Measurements from ENCODE around the gene NOD2. TPM values are rescaled to one million over a fixed set of nuclear protein-coding genes. Genes with fewer than 3 reads are reported as not detected.

NOD2 gene
- total RNA-seq, 4 donors from 2014 or later, result 0.41 to 2.6 (median 2.2) TPM; not detected in 1

DNA sequence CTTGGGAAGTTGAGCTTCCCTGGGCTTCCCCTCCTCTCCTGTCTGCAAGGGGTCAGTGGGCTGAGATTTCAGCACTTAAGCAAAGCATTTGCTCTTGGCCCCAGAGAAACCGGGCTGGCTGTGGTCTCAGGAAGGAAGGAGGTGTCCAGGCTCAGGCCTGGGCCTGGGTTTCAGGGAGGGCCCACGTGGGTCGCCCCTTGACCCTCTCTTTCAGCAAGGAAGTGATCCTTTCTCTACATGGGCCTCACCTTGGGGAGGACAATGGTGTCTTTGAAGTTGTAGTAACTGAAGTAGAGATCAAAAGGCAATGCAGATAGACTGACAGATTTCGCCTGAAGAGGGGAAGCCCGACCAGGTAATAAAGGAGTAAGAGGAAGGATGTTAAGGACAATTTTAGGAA lies 2.7 kb downstream of the NOD2 start:
- H3K27me3 ChIP-seq, result no peaks in the 10 kb centered on the region
- in situ Hi-C loops (cut with MboI; ENCODE audit: low pct_ligation_motif_present in 1 of 4, low pct_unique_long_range_greater_than_20kb in 1 of 4, low sequenced_read_pairs in 3 of 4), result no loop called here
- DNase-seq, result no peak
- H3K4me1 ChIP-seq, result peaks cover 11 to 29% (median 21%) of the 10 kb centered on the region in 4 donors
- H3K27ac ChIP-seq, result peak overlapping the region; percentile 40 to 64 (median 55)
- H3K4me3 ChIP-seq, result no peak overlapping the region
- H3K9me3 ChIP-seq, result no peaks in the 10 kb centered on the region
- H3K36me3 ChIP-seq, result no peaks in the 10 kb centered on the region
- intact Hi-C loops (cut with DNase I; ENCODE audit: low total_unique reads), result no loop called here
- TF ChIP-seq EP300 (IDR thresholded peaks at IDR 0.05; ENCODE audit: low read depth), result no peak
- no peak for TF ChIP-seq CTCF (IDR thresholded peaks at IDR 0.05)
- no peak for TF ChIP-seq POLR2A (IDR thresholded peaks at IDR 0.05)
- no peak for TF ChIP-seq POLR2AphosphoS5 (IDR thresholded peaks at IDR 0.05)
- 39 to 43% methylated on average over 3 to 5 of the region's 5 CpGs for WGBS, 2 donors (ENCODE audit: low coverage in 1 of 2)

DNA sequence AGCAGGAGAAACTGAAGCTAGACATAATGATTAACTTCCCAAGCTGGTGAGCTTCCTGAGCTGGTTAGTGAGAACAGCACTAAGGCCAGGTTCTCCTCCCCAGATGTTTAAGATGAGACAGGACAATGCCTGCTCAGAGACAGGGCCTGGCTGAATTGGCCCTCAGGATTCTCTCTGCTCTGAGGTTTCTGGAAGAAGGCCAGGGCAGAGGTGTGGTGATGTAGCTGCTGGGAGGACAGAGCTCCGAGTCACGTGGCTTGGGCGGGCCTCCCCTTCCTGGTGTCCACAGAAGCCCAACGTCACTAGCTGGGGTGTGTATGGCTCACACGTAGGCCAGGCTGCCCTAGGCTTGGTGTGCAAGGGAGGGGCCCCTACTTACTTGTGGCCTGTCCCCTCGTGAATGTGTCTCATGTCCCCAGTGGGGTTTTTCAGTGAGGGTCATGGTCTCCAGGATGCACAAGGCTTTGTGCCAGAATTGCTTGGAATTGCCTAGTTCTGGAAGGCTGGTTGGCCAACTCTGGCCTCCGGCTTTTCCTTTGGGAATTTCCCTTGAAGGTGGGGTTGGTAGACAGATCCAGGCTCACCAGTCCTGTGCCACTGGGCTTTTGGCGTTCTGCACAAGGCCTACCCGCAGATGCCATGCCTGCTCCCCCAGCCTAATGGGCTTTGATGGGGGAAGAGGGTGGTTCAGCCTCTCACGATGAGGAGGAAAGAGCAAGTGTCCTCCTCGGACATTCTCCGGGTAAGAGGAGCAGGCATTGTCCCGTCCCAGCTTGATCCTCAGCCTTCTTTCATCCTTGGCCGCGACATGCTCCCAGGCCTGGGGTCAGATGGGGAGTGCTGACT lies 3.4 kb downstream of the NOD2 start:
- 19 to 71% methylated on average over 5 to 15 of the region's 15 CpGs for WGBS, 2 donors (ENCODE audit: low coverage in 1 of 2)
- in situ Hi-C loops (cut with MboI; ENCODE audit: low pct_ligation_motif_present in 1 of 4, low pct_unique_long_range_greater_than_20kb in 1 of 4, low sequenced_read_pairs in 3 of 4) (no loop called here), intact Hi-C loops (cut with DNase I; ENCODE audit: low total_unique reads) (no loop called here)
- H3K27me3 ChIP-seq, result no peaks in the 10 kb centered on the region
- TF ChIP-seq EP300 (IDR thresholded peaks at IDR 0.05; ENCODE audit: low read depth) (peak; percentile 11), POLR2AphosphoS5 (IDR thresholded peaks at IDR 0.05) (peak in 2 of 3 donors; percentile 15 to 16), POLR2A (IDR thresholded peaks at IDR 0.05) (no peak), CTCF (IDR thresholded peaks at IDR 0.05) (no peak)
- H3K4me1 ChIP-seq, result peaks cover 11 to 29% (median 21%) of the 10 kb centered on the region in 4 donors
- no peaks in the 10 kb centered on the region for H3K36me3 ChIP-seq
- H3K4me3 ChIP-seq, result no peak overlapping the region
- H3K9me3 ChIP-seq, result no peaks in the 10 kb centered on the region
- DNase-seq, result peak; percentile 91
- peak overlapping the region; percentile 40 to 64 (median 55) for H3K27ac ChIP-seq

- no peak for DNase-seq
- Histone ChIP-seq H3K36me3 (no peaks in the 10 kb centered on the region), H3K27ac (peak overlapping the region; percentile 40 to 64 (median 55)), H3K9me3 (no peaks in the 10 kb centered on the region), H3K4me1 (peaks cover 11 to 29% (median 21%) of the 10 kb centered on the region in 4 donors), H3K27me3 (no peaks in the 10 kb centered on the region), H3K4me3 (peak overlapping the region in 1 of 4 donors; percentile 20)
- intact Hi-C loops (cut with DNase I; ENCODE audit: low total_unique reads) (no loop called here), in situ Hi-C loops (cut with MboI; ENCODE audit: low pct_ligation_motif_present in 1 of 4, low pct_unique_long_range_greater_than_20kb in 1 of 4, low sequenced_read_pairs in 3 of 4) (no loop called here)
- TF ChIP-seq EP300 (IDR thresholded peaks at IDR 0.05; ENCODE audit: low read depth) (no peak), POLR2A (IDR thresholded peaks at IDR 0.05) (no peak), CTCF (IDR thresholded peaks at IDR 0.05) (no peak), POLR2AphosphoS5 (IDR thresholded peaks at IDR 0.05) (no peak)
- WGBS, 2 donors (ENCODE audit: low coverage in 1 of 2), result 60 to 95% methylated on average over 1 to 5 of the region's 5 CpGs
Observed at GRCh38 chr16:50697421-50697715, 4.0 kb downstream of the NOD2 start.

DNA sequence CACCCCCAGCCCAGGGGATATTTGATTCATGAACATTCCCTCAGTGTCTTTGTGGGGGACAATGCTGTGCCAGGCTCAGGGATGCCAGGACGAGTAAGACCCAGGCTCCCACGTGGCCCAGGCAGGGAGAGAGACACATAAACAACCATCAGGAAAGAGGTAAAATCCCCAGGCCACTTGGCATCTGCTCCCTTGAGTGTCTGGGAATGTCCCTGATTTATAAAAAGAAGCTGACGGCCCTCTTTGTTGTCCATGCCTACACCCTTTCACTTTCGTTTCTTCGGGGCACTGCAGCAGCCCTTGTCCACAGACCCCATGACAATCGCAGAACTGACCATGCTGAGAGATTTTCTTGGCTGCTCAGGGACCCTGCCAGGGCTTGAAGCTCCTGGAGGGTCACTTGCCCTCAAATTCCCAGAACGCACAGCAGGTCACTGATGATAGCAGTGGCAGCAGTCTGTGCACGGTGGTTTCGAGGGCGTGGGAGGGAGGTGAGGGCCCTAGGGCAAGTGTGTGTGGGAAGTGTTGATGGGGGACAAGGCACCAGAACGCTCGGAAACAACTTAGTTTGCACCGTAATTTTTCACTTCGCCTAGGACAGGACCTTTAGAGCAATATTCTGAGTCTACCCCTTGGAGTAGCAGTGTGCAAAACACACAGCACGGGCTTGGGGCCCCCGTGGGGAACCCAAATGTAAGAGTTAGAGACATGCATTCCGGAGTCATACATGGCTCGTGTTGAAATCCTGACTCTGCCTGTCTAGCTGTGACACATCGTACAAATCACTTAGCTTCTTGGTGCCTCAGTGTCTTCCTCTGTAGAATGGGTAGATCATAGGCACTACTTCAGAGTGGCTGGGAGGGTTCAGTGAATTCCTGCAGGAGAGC lies 4.7 kb downstream of the NOD2 start:
- in situ Hi-C loops (cut with MboI; ENCODE audit: low pct_ligation_motif_present in 1 of 4, low pct_unique_long_range_greater_than_20kb in 1 of 4, low sequenced_read_pairs in 3 of 4), result no loop called here
- 12 to 49% methylated on average over 3 to 19 of the region's 19 CpGs for WGBS, 2 donors (ENCODE audit: low coverage in 1 of 2)
- H3K27ac ChIP-seq, result peak overlapping the region; percentile 40 to 64 (median 55)

More for the DNA sequence above, 4.7 kb downstream of the NOD2 start:
- Histone ChIP-seq H3K27me3 (no peaks in the 10 kb centered on the region), H3K4me3 (peak overlapping the region; percentile 4 to 38 (median 22)), H3K9me3 (no peaks in the 10 kb centered on the region), H3K36me3 (no peaks in the 10 kb centered on the region), H3K4me1 (peaks cover 11 to 29% (median 21%) of the 10 kb centered on the region in 4 donors)
- intact Hi-C loops (cut with DNase I; ENCODE audit: low total_unique reads), result no loop called here
- TF ChIP-seq EP300 (IDR thresholded peaks at IDR 0.05; ENCODE audit: low read depth) (no peak), POLR2A (IDR thresholded peaks at IDR 0.05) (no peak), CTCF (IDR thresholded peaks at IDR 0.05) (no peak), POLR2AphosphoS5 (IDR thresholded peaks at IDR 0.05) (peak in 1 of 3 donors; percentile 14)
- DNase-seq, result peak; percentile 40

Data from transverse colon (tissue), 4 donors.